H1 (cell line): ENCODE data around the gene ZNF223. TPM values are rescaled to one million over a fixed set of nuclear protein-coding genes. Genes with fewer than 3 reads are reported as not detected.

Source experiments
- CBX8 ChIP-seq: fragments of 300-800, 300-1000 bp; sonication (generic); IDR thresholded peaks from 2 replicates; pipeline ENCODE4 v1.7.1; 2016; ENCODE audit warnings: low read depth, low read length, borderline replicate concordance
- E2F6 ChIP-seq: IDR thresholded peaks from 2 replicates; pipeline ENCODE4 v1.6.1; 2012; ENCODE audit warnings: inconsistent platforms
- GABPA ChIP-seq: IDR thresholded peaks from 2 replicates; pipeline ENCODE4 v1.6.1; 2011; ENCODE audit warnings: mild to moderate bottlenecking, low read length, moderate library complexity, borderline replicate concordance; ENCODE audit not compliant: insufficient read depth
- polyA plus RNA-seq, 7 experiments: library from polyadenylated mRNA; depleted of rRNA in 3 of 7; stranded (reverse) in 5 of 7; unstranded in 2 of 7; fragments of >200 nt in 5 of 7; fragments of 200-250 nt in 2 of 7; gene quantifications; 1 replicate in 5 of 7; 2 replicates in 1 of 7; 4 replicates in 1 of 7; pipeline versions ENCODE4 v1.2.1 to v1.2.3, GENCODE V29; 2011 to 2013; ENCODE audit warnings: missing spikeins in 2 of 7, mixed read lengths in 2 of 7
- total RNA-seq: library from RNA; stranded (reverse); fragmentation: NEBNext Ultra II Directional; extraction: Animal tissue kit (Norgen Biotek cat#: 25700); gene quantifications from 2 replicates; pipeline ENCODE4 v1.2.1, GENCODE V29; 2021

ZNF223 gene
- total and polyA plus RNA-seq, 2 of the 8 experiments (the other 6 are each of a cell fraction or from before 2014, with no cell fraction given): 1.7 to 4.3 TPM

- TF ChIP-seq CBX8 (no peak), E2F6 (no peak), GABPA (no peak)
- TF ChIP-seq, all 59 proteins: peak for 2
Measured at GRCh38 chr19:44050740-44051649, 841 bp upstream of the ZNF223 start (continued).
